ENCODE data around the gene MOCS3.

DNA sequence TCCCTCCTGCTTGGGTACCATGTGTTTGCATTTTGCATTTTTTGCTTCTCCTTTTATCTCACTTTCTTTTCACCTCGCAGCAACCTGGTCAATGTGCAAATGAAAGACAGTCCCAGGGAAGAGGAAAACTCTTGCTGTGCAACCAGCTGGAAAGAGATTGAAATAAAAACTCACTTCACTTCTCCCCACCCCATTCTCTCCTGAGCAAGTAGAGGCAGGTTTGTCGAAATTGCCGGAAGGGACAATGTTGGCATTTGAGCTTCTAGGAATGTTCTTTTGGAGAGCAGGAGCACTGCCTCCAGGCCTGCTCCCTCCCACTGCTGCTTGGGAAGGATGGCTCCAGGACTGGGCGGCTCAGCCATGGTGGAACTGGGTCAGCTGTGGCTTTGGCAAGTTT lies 33.7 kb downstream of the MOCS3 start:
- TF ChIP-seq CTCF (conservative IDR thresholded peaks at IDR 0.05; ENCODE audit: low read depth, low read length): no peak
- no peak for TF ChIP-seq EZH2phosphoT487 (IDR thresholded peaks at IDR 0.05; ENCODE audit: borderline replicate concordance, low read length)
- TF ChIP-seq EZH2 (IDR thresholded peaks at IDR 0.05; ENCODE audit: low read length, unreplicated experiment): no peak
